GM23338 (cell line): Measurements from ENCODE around the gene PLCD3. TPM values are rescaled to one million over a fixed set of nuclear protein-coding genes. Genes with fewer than 3 reads are reported as not detected.

Source experiments
- ATAC-seq: fragments of 200-7000 bp; cut with Tn5 transposase; 3 replicates; pipeline ENCODE4 v1.9.1; 2020
- DNase-seq: peaks from one replicate; pipeline ENCODE4 v3.0.0-alpha.2; 2015; ENCODE audit warnings: low spot score
- H2AFZ ChIP-seq: fragments of 200-600 bp; sonication (generic); 2 replicates; pipeline ENCODE4 v1.8.0; 2016; ENCODE audit warnings: antibody characterized with exemption, mild to moderate bottlenecking, moderate library complexity
- H3F3A ChIP-seq: fragments of 200-600 bp; sonication (generic); replicated peaks from 2 replicates; pipeline ENCODE4 v1.8.0; 2017; ENCODE audit warnings: antibody characterized with exemption, mixed run types, low read depth
- H3K27ac ChIP-seq: fragments of 200-600 bp; sonication (generic); 2 replicates; pipeline ENCODE4 v1.6.1; 2016; ENCODE audit warnings: low read depth
- H3K27me3 ChIP-seq: fragments of 200-600 bp; sonication (generic); 2 replicates; pipeline ENCODE4 v1.8.0; 2016; ENCODE audit warnings: mild to moderate bottlenecking, mixed run types, moderate library complexity; ENCODE audit not compliant: insufficient read depth
- H3K36me3 ChIP-seq: fragments of 200-600 bp; sonication (generic); 2 replicates; pipeline ENCODE4 v1.8.0; 2016; ENCODE audit warnings: mild to moderate bottlenecking; ENCODE audit not compliant: insufficient read depth
- H3K4me1 ChIP-seq: fragments of 200-600 bp; sonication (generic); 2 replicates; pipeline ENCODE4 v1.8.0; 2016; ENCODE audit warnings: mild to moderate bottlenecking, moderate library complexity; ENCODE audit not compliant: insufficient read depth
- H3K4me2 ChIP-seq: fragments of 200-600 bp; sonication (generic); 2 replicates; pipeline ENCODE4 v1.7.1; 2017; ENCODE audit warnings: mixed run types
- H3K4me3 ChIP-seq: fragments of 200-600 bp; sonication (generic); 2 replicates; pipeline ENCODE4 v1.6.1; 2016; ENCODE audit warnings: mixed run types
- H3K79me2 ChIP-seq: fragments of 200-600 bp; sonication (generic); replicated peaks from 2 replicates; pipeline ENCODE4 v1.8.0; 2017; ENCODE audit warnings: mild to moderate bottlenecking; ENCODE audit not compliant: insufficient read depth
- H3K9me2 ChIP-seq: fragments of 200-600 bp; sonication (generic); 2 replicates; pipeline ENCODE4 v1.8.0; 2017; ENCODE audit not compliant: insufficient read depth
- H4K20me1 ChIP-seq: fragments of 200-600 bp; sonication (generic); replicated peaks from 2 replicates; pipeline ENCODE4 v1.8.0; 2017; ENCODE audit warnings: mild to moderate bottlenecking; ENCODE audit not compliant: insufficient read depth
- H3K27ac Mint-ChIP-seq: 2 replicates; pipeline ENCODE4 v1.8.0; 2020; ENCODE audit warnings: inconsistent platforms, mild to moderate bottlenecking, moderate library complexity, mixed read lengths
- H3K27me3 Mint-ChIP-seq: 3 replicates; pipeline ENCODE4 v1.8.0; 2022; ENCODE audit warnings: low read depth, mild to moderate bottlenecking, moderate library complexity, mixed read lengths, inconsistent platforms; ENCODE audit not compliant: insufficient read depth, poor library complexity
- H3K36me3 Mint-ChIP-seq: 3 replicates; pipeline ENCODE4 v1.8.0; 2021; ENCODE audit warnings: low read depth, mild to moderate bottlenecking, inconsistent platforms, moderate library complexity, mixed read lengths
- H3K4me1 Mint-ChIP-seq: 3 replicates; pipeline ENCODE4 v1.8.0; 2020; ENCODE audit warnings: mild to moderate bottlenecking, inconsistent platforms, mixed read lengths
- H3K4me3 Mint-ChIP-seq: 3 replicates; pipeline ENCODE4 v1.8.0; 2021; ENCODE audit warnings: moderate library complexity, mild to moderate bottlenecking, inconsistent platforms, mixed read lengths
- H3K9me3 Mint-ChIP-seq: 3 replicates; pipeline ENCODE4 v1.8.0; 2020; ENCODE audit warnings: moderate library complexity, mild to moderate bottlenecking, inconsistent platforms, mixed read lengths
- CREB1 ChIP-seq: fragments of 250-450 bp; sonication (Bioruptor Pico); IDR thresholded peaks from 2 replicates; pipeline ENCODE4 v1.5.0; 2020; ENCODE audit warnings: low read depth, mild to moderate bottlenecking, moderate library complexity
- ETS1 ChIP-seq: IDR thresholded peaks from 2 replicates; pipeline ENCODE4 v1.6.1; 2016; ENCODE audit warnings: antibody characterized with exemption
- EZH2 ChIP-seq: fragments of 200-600 bp; sonication (generic); IDR thresholded peaks from one replicate; pipeline ENCODE4 v1.8.0; 2017; ENCODE audit warnings: antibody characterized with exemption, mild to moderate bottlenecking, low read depth; ENCODE audit not compliant: unreplicated experiment
- EZH2phosphoT487 ChIP-seq: fragments of 200-600 bp; sonication (generic); IDR thresholded peaks from one replicate; pipeline ENCODE4 v1.8.1; 2018; ENCODE audit warnings: antibody characterized with exemption; ENCODE audit not compliant: unreplicated experiment
- JUNB ChIP-seq: IDR thresholded peaks from one replicate; pipeline ENCODE4 v1.6.1; 2016; ENCODE audit warnings: antibody characterized with exemption; ENCODE audit not compliant: unreplicated experiment
- NANOG ChIP-seq: IDR thresholded peaks from 2 replicates; pipeline ENCODE4 v1.6.1; 2016; ENCODE audit warnings: antibody characterized with exemption, borderline replicate concordance
- POLR2AphosphoS5 ChIP-seq: IDR thresholded peaks from 2 replicates; pipeline ENCODE4 v1.6.1; 2016; ENCODE audit warnings: antibody characterized with exemption, low read depth
- REST ChIP-seq: IDR thresholded peaks from one replicate; pipeline ENCODE4 v1.6.1; 2018; ENCODE audit warnings: antibody characterized with exemption; ENCODE audit not compliant: unreplicated experiment
- STAT1 ChIP-seq: IDR thresholded peaks from one replicate; pipeline ENCODE4 v1.6.1; 2016; ENCODE audit warnings: antibody characterized with exemption; ENCODE audit not compliant: unreplicated experiment
- ZNF114 ChIP-seq: fragments of 250-450 bp; sonication (Bioruptor Pico); IDR thresholded peaks from 2 replicates; pipeline ENCODE4 v1.5.0; 2020; ENCODE audit warnings: mild to moderate bottlenecking, moderate library complexity
- ZNF331 ChIP-seq: fragments of 250-450 bp; sonication (Bioruptor Pico); IDR thresholded peaks from 2 replicates; pipeline ENCODE4 v1.5.0; 2020; ENCODE audit warnings: low read depth, mild to moderate bottlenecking, moderate library complexity
- polyA plus RNA-seq: library from polyadenylated mRNA; unstranded; fragments of >200 nt; fragmentation: Nextera tagmentation; extraction: Ambion mirVana; gene quantifications from 2 replicates; pipeline ENCODE4 v1.2.1, GENCODE V29; 2016
- total RNA-seq: library from RNA; depleted of rRNA; stranded (reverse); fragments of >200 nt; shearing (Covaris generic); gene quantifications from 2 replicates; pipeline ENCODE4 v1.2.3, GENCODE V29; 2014
- TF ChIP-seq, protein P1 (sequence below), 2 experiments: fragments of 200-600 bp in 1 of 2; sonication (generic) in 1 of 2; conservative IDR thresholded peaks; 2 replicates each; pipeline versions ENCODE4 v1.5.1 to v1.6.1; 2016 to 2017; ENCODE audit warnings: antibody characterized with exemption in 2 of 2, low read depth in 2 of 2, mild to moderate bottlenecking in 2 of 2, moderate library complexity in 1 of 2

The PLCD3 gene
- total and polyA plus RNA-seq, 2 experiments from 2014 or later, result 3.0 to 32.1 TPM

GRCh38 chr17:45128331-45128730, 4.0 kb downstream of the PLCD3 start:
- Histone ChIP-seq H3K36me3 (no peaks in the 10 kb centered on the region), H3K27me3 (no peaks in the 10 kb centered on the region), H3K4me1 (no peaks in the 10 kb centered on the region), H3K79me2 (no peaks in the 10 kb centered on the region), H4K20me1 (no peaks in the 10 kb centered on the region; the same call in 1 of the 2 replicates), H3F3A (peaks cover 4% of the 10 kb centered on the region; the same call in 1 of the 2 replicates), H3K4me2 (no peak overlapping the region), H3K27ac (0 out of 2 replicates have a peak overlapping the region, but pooled peaks have one; percentile 14), H3K4me3 (no peak overlapping the region), H3K9me2 (no peaks in the 10 kb centered on the region), H2AFZ (no peak overlapping the region)
- Mint-ChIP-seq H3K27me3 (peaks cover 29% of the 10 kb centered on the region), H3K27ac (peak overlapping the region; percentile 83; the same call in 1 of the 2 replicates), H3K36me3 (no peaks in the 10 kb centered on the region), H3K4me3 (no peak overlapping the region), H3K4me1 (peaks cover 11% of the 10 kb centered on the region), H3K9me3 (no peaks in the 10 kb centered on the region)
- no peak for DNase-seq
- TF ChIP-seq EZH2, result no peak
- no peak for TF ChIP-seq REST
- TF ChIP-seq ETS1, result no peak
- ATAC-seq, result no peak

GRCh38 chr17:45127548-45128300, 4.6 kb downstream of the PLCD3 start:
- no peaks in the 10 kb centered on the region for H3K9me2 ChIP-seq
- Mint-ChIP-seq H3K36me3 (no peaks in the 10 kb centered on the region), H3K4me3 (no peak overlapping the region), H3K27ac (peak overlapping the region; percentile 83), H3K4me1 (peaks cover 11% of the 10 kb centered on the region), H3K27me3 (peaks cover 29% of the 10 kb centered on the region), H3K9me3 (no peaks in the 10 kb centered on the region)
- H4K20me1 ChIP-seq, result no peaks in the 10 kb centered on the region; the same call in 1 of the 2 replicates
- no peak overlapping the region for H3K4me3 ChIP-seq
- no peaks in the 10 kb centered on the region for H3K79me2 ChIP-seq
- no peak for DNase-seq
- H3K27me3 ChIP-seq, result no peaks in the 10 kb centered on the region
- H3K27ac ChIP-seq, result peak overlapping the region; percentile 55; the same call in 1 of the 2 replicates
- peak; percentile 2; the same call in 1 of the 3 replicates for ATAC-seq
- peaks cover 4% of the 10 kb centered on the region; the same call in 1 of the 2 replicates for H3F3A ChIP-seq
- no peak overlapping the region for H2AFZ ChIP-seq
- H3K4me2 ChIP-seq, result no peak overlapping the region
- no peaks in the 10 kb centered on the region for H3K36me3 ChIP-seq
- H3K4me1 ChIP-seq, result no peaks in the 10 kb centered on the region
- TF ChIP-seq EZH2 (no peak), JUNB (no peak), ZNF114 (CRISPR knock-in tag) (no peak), ZNF331 (CRISPR knock-in tag) (no peak), POLR2AphosphoS5 (no peak), REST (no peak), STAT1 (no peak), CREB1 (CRISPR knock-in tag) (no peak), NANOG (no peak), EZH2phosphoT487 (no peak)
- TF ChIP-seq, protein P1, sequence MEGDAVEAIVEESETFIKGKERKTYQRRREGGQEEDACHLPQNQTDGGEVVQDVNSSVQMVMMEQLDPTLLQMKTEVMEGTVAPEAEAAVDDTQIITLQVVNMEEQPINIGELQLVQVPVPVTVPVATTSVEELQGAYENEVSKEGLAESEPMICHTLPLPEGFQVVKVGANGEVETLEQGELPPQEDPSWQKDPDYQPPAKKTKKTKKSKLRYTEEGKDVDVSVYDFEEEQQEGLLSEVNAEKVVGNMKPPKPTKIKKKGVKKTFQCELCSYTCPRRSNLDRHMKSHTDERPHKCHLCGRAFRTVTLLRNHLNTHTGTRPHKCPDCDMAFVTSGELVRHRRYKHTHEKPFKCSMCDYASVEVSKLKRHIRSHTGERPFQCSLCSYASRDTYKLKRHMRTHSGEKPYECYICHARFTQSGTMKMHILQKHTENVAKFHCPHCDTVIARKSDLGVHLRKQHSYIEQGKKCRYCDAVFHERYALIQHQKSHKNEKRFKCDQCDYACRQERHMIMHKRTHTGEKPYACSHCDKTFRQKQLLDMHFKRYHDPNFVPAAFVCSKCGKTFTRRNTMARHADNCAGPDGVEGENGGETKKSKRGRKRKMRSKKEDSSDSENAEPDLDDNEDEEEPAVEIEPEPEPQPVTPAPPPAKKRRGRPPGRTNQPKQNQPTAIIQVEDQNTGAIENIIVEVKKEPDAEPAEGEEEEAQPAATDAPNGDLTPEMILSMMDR (conservative IDR thresholded peaks at IDR 0.05; ENCODE audit: low read depth in 2 of 2), result no peak
